GM18508 (cell line): Measurements from ENCODE around the gene DNAJB5.

Source experiments
- ATAC-seq: cut with Tn5 transposase; IDR thresholded peaks from one replicate; pipeline ENCODE4 v1.9.1; 2021; ENCODE audit warnings: moderate number of reproducible peaks; ENCODE audit not compliant: insufficient read depth, unreplicated experiment

The DNAJB5 gene

DNA sequence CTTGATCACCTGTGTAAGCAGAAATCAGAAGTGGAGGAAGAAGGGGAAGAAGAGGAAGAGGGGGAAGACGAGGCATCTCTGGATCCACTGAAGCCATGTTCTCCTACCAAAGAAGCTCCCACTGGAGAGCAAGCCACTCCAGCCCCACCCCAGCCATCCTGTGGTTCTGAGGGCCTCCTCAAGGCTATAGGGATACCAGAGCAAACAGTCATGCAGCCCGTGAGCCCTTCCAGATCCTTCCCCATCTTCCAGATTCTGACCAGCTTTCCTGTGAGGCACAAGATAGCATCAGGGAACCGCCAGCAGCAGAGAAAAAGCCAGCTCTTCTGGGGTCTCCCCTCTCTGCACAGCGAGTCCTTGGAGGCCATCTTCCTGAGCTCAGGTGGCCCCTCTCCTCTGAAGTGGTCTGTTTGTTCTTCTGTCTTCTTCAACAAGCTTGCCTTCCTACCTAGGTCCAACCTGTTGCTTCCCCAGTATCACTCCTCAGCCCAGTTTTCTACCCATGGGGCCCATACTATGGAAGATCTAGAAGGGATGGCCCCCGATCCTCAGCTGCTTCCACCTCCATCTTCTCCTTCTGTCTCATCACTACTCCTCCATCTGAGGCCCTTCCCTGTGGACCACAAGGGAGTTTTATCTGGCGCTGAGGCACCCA lies 53.5 kb downstream of the DNAJB5 start:
- no peak for ATAC-seq

DNA sequence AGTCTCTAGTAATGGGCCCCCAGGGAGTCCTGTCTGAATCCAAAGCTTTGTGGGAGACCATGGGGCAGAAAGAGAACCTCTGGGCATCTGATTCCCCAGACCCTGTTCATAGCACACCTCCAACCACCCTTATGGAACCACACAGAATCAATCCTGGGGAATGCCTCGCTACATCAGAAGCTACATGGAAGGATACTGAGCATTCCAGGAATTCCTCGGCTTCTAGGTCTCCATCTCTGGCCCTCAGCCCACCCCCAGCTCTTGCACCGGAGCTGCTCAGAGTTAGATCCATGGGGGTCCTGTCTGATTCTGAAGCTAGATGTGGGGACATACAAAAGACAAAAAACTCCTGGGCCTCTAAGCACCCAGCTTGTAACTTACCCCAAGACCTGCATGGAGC lies 54.5 kb downstream of the DNAJB5 start:
- no peak for ATAC-seq
